ENCODE data around the gene PDE3A.

- TF ChIP-seq EZH2phosphoT487 (IDR thresholded peaks at IDR 0.05; ENCODE audit: borderline replicate concordance, low read depth, low read length): no peak
- no peak for TF ChIP-seq CTCF (conservative IDR thresholded peaks at IDR 0.05; ENCODE audit: low read length)
Measured at GRCh38 chr12:20473133-20473532, 104.8 kb downstream of the PDE3A start.
